GM19324 (cell line): ENCODE data around the gene ZIK1.

Experiments used
- ATAC-seq: cut with Tn5 transposase; IDR thresholded peaks from one replicate; pipeline ENCODE4 v1.9.1; 2021; ENCODE audit warnings: mild to moderate bottlenecking, moderate library complexity; ENCODE audit not compliant: unreplicated experiment, low FRiP score

ZIK1 gene

GRCh38 chr19:57583521-57584416 is at the start of gene ZIK1:
TSS of gene ZIK1 (plus strand) at chr19:57584145. CDS start at chr19:57584357, 212 bp downstream.
- peak; percentile 71 for ATAC-seq

DNA sequence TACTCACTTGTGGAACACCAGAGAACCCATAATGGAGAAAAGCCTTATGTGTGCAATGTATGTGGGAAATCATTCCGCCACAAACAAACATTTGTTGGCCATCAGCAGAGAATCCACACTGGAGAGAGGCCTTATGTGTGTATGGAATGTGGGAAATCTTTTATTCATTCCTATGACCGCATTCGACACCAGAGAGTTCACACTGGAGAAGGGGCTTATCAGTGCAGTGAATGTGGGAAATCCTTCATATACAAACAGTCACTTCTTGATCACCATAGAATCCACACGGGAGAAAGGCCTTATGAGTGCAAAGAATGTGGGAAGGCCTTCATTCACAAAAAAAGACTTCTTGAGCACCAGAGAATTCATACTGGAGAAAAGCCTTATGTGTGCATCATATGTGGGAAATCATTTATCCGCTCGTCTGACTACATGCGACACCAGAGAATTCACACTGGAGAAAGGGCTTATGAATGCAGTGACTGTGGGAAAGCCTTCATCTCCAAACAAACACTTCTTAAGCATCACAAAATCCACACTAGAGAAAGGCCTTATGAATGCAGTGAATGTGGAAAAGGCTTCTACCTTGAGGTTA is 45.9 kb upstream of the ZIK1 start:
- no peak for ATAC-seq

DNA sequence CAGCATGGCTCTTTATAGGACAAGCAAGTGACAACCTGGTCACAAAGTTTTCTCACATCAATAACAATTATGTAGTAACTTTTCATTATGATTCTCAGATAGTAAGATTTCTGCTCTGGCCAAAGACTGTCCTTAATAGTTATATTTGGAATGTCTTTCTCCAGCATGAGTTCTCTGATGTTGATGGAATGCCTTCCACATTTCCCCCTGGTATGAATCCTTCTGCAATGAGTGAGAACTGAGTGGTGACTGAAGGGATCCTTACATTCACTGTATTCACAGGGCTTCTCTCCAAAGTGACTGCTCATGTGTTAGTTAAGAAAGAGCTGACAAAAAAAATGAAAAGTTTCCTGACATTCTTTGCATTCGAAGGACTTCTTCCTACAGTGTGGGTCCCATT is 37.4 kb upstream of the ZIK1 start:
- no peak for ATAC-seq

GRCh38 chr19:57552432-57552831 is 31.5 kb upstream of the ZIK1 start:
- ATAC-seq, result no peak

DNA sequence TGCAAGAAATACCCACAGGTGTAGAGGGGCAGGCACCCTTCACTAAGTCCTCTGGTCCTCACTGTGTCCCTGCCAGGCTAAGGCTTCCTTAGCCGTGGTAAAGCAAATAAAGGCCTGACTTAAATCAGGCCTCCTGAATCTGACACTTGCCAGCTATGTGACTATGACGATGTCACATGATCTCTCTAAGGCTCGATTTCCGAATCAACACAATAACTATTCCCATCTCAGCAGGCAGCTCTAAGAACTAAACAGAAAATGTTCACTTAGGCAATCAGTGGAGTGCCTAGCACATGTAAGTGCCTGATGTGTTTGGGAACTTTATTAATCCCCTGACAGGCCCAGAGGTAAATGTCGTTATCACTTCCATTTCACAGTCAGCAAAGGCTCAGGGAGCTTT is 26.3 kb upstream of the ZIK1 start:
- no peak for ATAC-seq

- ATAC-seq, result no peak
Measured at GRCh38 chr19:57558525-57558924, 25.4 kb upstream of the ZIK1 start.

DNA sequence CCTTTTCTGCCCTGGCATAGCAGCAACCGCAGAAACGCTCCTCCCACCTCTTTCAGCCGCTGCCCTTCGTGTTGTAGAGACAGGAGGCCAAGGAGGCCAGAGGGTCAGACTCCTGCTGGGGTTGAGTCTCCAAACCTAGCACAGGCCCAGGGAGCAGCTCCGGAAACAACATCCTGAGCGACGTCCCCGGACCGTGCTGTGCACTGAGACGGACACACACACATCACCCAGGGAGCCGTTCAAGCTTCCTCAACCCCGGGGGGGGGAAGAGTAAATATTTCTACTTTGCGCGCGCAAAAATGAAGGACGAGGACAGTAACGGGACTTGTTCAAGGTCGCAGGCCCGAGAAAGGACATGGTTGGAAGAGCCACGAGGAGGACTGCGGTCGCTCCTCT is 24.9 kb upstream of the ZIK1 start:
- ATAC-seq, result no peak

GRCh38 chr19:57559404-57560025 is 24.4 kb upstream of the ZIK1 start, which contains the start of gene ZNF550:
TSS of gene ZNF550 (minus strand) at chr19:57559863. CDS start at chr19:57559682, 181 bp downstream.
- ATAC-seq, result peak; percentile 99

DNA sequence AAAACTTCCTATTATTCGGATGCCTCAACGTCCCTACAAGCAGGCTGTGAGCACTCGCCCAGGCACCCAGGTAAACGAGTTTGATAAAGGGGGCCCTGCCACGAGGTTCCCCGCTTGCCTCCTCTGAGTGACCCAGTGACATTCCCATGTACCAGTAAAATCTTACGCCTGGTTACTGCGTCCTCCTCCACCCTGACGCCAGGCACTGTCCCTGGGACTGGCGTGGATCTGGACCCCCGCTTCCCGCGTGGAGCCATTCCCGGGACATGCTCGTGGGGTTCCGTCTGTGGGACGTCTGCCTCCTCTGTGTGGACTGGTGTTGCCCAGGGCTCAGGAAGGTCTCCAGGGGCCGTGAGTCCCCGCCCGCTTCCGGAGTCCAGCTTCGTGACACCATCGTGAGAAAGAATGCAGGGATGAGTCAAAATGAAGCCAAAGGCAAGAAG is 23.9 kb upstream of the ZIK1 start:
- peak; percentile 7 for ATAC-seq

GRCh38 chr19:57563547-57563946 is 20.4 kb upstream of the ZIK1 start:
- no peak for ATAC-seq

GRCh38 chr19:57566396-57567265 is 17.3 kb upstream of the ZIK1 start:
- ATAC-seq, result no peak

GRCh38 chr19:57570707-57571106 is 13.2 kb upstream of the ZIK1 start:
- ATAC-seq, result no peak

GRCh38 chr19:57572415-57572947 is 11.5 kb upstream of the ZIK1 start:
- ATAC-seq, result no peak

- no peak for ATAC-seq
Measured at GRCh38 chr19:57576661-57577060, 7.3 kb upstream of the ZIK1 start.

DNA sequence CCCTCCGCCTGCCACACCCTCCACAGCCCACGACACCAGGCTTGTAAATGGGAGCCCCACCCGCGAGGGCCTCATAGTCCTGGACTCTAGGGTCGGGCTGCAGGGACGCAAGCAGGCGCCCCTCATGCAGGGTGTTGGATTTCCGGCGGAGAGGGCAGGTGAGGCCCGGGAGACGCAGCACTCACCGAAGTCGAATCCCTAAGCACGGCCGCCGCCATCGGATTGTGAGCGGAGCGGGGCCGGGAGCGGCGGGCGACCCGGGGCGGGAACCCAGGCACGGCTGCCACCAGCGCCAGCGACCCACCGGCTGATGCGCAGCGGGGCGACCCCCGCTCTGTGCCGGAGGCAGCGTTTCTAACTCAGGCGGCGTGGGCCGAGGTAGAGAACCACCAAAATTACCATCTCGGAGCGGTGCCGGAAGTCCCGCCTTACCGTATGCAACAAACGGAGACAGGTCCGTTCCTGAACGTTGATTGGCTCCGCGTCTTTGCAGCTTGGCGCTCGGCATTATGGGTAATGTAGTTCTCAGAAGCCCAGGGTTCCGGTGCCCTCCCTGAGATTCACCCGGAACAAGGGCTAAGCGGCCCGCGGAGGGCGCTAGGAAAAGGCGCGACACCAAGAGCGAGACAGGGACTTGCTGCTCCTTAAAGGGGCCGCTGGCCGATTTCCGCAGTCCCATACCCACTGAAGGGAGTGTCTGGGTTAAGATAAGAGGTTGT is 5.3 kb upstream of the ZIK1 start, which contains the start of gene ZNF416:
ZNF416 (minus strand) TSS at position 425 of the 719 bp plus-strand sequence; CDS start at position 218, 207 bp downstream.
- ATAC-seq, result peak; percentile 98

- no peak for ATAC-seq
Measured at GRCh38 chr19:57583104-57583520, 833 bp upstream of the ZIK1 start.

- ATAC-seq, result no peak
Measured at GRCh38 chr19:57587529-57587928, 3.6 kb downstream of the ZIK1 start.

DNA sequence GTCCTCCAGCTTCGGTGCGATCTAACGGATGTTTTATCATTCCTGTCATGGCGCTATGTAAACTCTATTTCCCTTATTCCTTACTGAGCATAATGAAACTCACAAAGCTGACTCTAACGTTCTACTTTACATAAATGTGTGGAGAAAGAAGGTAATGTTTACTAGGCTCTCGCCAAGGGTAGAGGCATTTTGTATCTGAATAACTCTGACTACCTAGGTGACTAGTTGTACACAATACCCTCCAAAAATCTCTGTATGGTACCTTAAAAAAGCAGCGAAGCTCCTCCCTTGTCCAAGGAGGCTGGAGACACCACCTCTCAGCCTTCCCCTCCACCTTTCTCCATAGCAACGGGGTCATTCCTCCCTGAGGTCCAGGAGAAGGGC is 15.4 kb downstream of the ZIK1 start:
- peak; percentile 12 for ATAC-seq

DNA sequence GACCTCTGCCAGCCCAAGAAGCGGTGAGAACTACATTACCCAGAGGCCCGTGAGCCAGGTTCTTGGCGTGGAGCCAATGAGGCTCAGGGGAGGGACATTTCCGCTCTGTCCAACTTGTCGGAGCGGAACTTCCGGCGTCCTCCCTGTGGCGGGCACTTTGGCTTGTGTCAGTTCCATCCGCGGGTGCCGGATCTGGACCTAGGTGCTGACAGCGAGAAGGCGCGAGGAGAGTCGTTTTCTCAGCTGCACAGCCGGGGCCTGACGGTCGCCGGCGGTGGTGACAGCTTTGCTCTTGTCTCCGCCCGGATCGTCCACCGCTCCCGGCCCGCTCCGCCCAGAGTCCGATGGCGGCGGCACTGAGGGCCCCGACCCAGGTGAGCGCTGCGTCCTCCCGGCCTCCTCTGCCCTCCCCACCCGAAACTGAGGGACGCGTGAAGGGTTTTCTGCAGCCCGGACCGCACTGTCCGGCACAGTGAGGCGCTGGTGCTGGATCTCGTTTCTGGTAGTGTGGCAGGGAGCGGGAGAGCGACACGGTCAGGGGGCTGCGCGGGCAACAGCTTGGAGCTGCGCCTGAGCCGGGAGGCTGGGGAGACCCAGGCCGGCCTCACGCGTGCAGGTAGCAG is 15.9 kb downstream of the ZIK1 start, which contains the start of gene ZNF530:
ZNF530 (plus strand) TSS at position 125 of the 623 bp plus-strand sequence. CDS start 4,461 bp downstream, outside the sequence.
- ATAC-seq, result peak; percentile 90
